ENCODE results near the gene MED13L. TPM values are rescaled to one million over a fixed set of nuclear protein-coding genes. Genes with fewer than 3 reads are reported as not detected.

Gene MED13L
- total and polyA plus RNA-seq, 2 experiments from 2014 or later: 11.7 to 88.7 TPM

DNA sequence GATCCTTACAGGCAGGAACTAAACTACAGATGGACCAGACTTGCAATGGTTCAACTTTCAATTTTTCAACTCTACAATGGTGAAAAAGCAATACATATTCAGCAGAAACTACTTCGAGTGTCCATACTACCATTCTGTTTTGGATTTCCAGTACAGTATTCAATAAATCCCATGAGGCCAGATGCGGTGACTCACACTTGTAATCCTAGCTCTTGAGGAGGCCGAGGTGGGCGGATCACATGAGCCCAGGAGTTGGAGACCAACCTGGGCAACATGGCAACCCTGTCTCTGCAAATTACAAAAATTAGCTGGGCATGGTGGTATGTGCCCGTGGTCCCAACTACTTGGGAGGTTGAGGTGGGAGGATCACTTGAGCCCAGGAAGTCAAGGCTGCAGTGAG is 336.1 kb downstream of the MED13L start:
- no peak overlapping the region for H3K4me2 ChIP-seq (ENCODE audit: unreplicated experiment)
- H3K36me3 ChIP-seq (ENCODE audit: low read depth): no peaks in the 10 kb centered on the region
- H3K9me2 ChIP-seq (ENCODE audit: insufficient read depth): no peaks in the 10 kb centered on the region
- H3K9ac ChIP-seq: no peak overlapping the region
- WGBS, 2 experiments (ENCODE audit: low coverage in 1 of 2, low lambda C conversion rate in 2 of 2, missing lambda C conversion rate in 2 of 2): 78 to 81% methylated on average over 5 of the region's 5 CpGs
- H3F3A ChIP-seq (ENCODE audit: insufficient read depth): no peaks in the 10 kb centered on the region
- H3K9me3 ChIP-seq (ENCODE audit: low read depth): peaks cover 5% of the 10 kb centered on the region
- no peaks in the 10 kb centered on the region for H3K79me2 ChIP-seq (ENCODE audit: insufficient read depth)
- H3K27me3 ChIP-seq (replicated peaks; ENCODE audit: insufficient read depth): no peaks in the 10 kb centered on the region
- no peak for TF ChIP-seq EZH2 (IDR thresholded peaks at IDR 0.05; ENCODE audit: insufficient read depth, poor library complexity, severe bottlenecking)
- TF ChIP-seq EZH2phosphoT487 (IDR thresholded peaks at IDR 0.05; ENCODE audit: insufficient read depth, low read depth): no peak
- in situ Hi-C loops (cut with MboI): no loop called here
- no peaks in the 10 kb centered on the region for H4K20me1 ChIP-seq (ENCODE audit: insufficient read depth)
- H3K4me3 ChIP-seq: no peak overlapping the region
- no peak overlapping the region for H2AFZ ChIP-seq
- peak; percentile 50 for DNase-seq
- no peak overlapping the region for H3K27ac ChIP-seq
- H3K4me1 ChIP-seq (ENCODE audit: insufficient read depth): peaks cover 3% of the 10 kb centered on the region; the same call in 1 of the 2 replicates

DNA sequence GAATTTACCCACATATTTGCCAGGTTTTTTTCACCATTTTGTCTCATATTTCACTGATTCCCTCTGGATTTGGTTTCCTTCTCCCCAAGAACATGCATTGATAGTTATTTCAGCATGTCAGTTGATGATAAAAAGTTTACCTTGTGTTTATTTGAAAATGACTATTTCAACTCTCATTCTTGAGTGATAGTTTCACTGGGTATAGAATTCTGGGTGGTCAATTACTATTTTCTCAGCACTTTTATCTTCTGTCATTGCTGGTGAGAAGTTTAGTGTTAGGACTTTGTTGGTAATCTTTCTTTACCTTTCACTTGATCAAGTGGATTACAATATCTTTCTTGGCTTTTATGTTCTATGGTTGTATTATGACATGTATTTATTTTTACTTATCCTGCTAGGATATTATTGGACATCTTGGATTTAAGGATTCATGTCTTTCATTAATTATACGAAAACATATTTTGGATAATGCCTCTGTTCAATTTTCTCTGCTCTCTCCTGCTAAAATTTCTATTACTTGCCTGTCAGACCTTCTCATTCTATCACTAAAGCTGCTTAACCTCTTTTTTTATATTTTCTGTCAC is 338.6 kb downstream of the MED13L start:
- H3F3A ChIP-seq (ENCODE audit: insufficient read depth): no peaks in the 10 kb centered on the region
- no peak for DNase-seq
- no peak for TF ChIP-seq EZH2phosphoT487 (IDR thresholded peaks at IDR 0.05; ENCODE audit: insufficient read depth, low read depth)
- no peak for TF ChIP-seq EZH2 (IDR thresholded peaks at IDR 0.05; ENCODE audit: insufficient read depth, poor library complexity, severe bottlenecking)
- H3K9me3 ChIP-seq (ENCODE audit: low read depth): peaks cover 5% of the 10 kb centered on the region
- H3K9me2 ChIP-seq (ENCODE audit: insufficient read depth): no peaks in the 10 kb centered on the region
- H3K4me3 ChIP-seq: no peak overlapping the region
- H3K4me1 ChIP-seq (ENCODE audit: insufficient read depth): peaks cover 3% of the 10 kb centered on the region; the same call in 1 of the 2 replicates
- H3K27ac ChIP-seq: no peak overlapping the region
- WGBS, 2 experiments (ENCODE audit: low coverage in 1 of 2, low lambda C conversion rate in 2 of 2, missing lambda C conversion rate in 2 of 2): 64 to 73% methylated on average over 1 of the region's 1 CpG
- no peaks in the 10 kb centered on the region for H3K27me3 ChIP-seq (replicated peaks; ENCODE audit: insufficient read depth)
- in situ Hi-C loops (cut with MboI): no loop called here
- H2AFZ ChIP-seq: no peak overlapping the region
- no peaks in the 10 kb centered on the region for H3K36me3 ChIP-seq (ENCODE audit: low read depth)
- H4K20me1 ChIP-seq (ENCODE audit: insufficient read depth): no peaks in the 10 kb centered on the region
- no peak overlapping the region for H3K9ac ChIP-seq
- H3K4me2 ChIP-seq (ENCODE audit: unreplicated experiment): no peak overlapping the region
- H3K79me2 ChIP-seq (ENCODE audit: insufficient read depth): no peaks in the 10 kb centered on the region

DNA sequence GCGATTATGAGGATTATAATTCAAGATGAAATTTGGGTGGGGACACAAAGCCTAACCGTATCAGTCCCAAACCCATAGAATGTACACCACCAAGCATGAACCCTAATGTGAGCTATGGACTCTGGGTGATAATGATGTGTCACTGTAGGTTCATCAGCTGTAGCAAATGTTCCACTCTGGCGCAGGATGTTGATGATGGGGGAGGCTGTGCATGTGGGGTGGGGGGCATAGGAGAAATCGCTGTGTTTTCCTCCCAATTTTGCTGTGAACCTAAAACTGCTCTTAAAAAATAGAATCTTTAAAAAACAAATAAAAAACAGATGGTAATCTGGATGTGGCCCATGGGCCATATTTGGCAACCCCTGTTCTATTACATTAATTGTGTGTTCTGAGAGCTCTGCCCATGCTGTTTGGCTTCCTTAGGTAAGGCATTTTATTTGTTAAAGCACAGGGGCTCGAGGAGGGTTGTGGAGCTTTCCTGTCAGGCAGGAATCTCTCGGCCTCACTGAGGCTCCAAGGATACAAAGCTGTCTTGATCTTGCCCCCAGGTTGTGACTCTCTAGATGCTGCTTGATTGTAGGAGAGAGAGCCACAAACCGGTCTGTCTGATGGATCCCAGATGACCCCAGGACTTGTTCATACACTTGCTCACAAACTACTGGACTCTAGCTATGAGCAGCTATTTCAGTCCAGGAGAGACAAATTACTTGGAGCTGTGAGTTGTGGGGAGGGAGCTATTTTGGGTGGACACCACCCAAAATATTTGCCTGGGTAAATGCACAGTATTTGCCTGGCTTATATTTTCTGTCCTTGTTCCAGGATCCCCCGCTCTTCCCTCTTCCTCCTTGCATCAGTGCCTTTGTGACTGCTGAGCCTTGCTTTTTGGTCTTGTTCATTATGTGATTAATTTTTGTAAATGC is 340.2 kb downstream of the MED13L start:
- Histone ChIP-seq H3K36me3 (ENCODE audit: low read depth) (no peaks in the 10 kb centered on the region), H2AFZ (no peak overlapping the region), H3K4me3 (no peak overlapping the region), H4K20me1 (ENCODE audit: insufficient read depth) (no peaks in the 10 kb centered on the region), H3K79me2 (ENCODE audit: insufficient read depth) (no peaks in the 10 kb centered on the region), H3K9ac (no peak overlapping the region), H3K27ac (no peak overlapping the region), H3K9me2 (ENCODE audit: insufficient read depth) (no peaks in the 10 kb centered on the region), H3K4me1 (ENCODE audit: insufficient read depth) (peaks cover 3% of the 10 kb centered on the region; the same call in 1 of the 2 replicates), H3K27me3 (replicated peaks; ENCODE audit: insufficient read depth) (no peaks in the 10 kb centered on the region), H3K9me3 (ENCODE audit: low read depth) (peaks cover 5% of the 10 kb centered on the region), H3K4me2 (ENCODE audit: unreplicated experiment) (no peak overlapping the region), H3F3A (ENCODE audit: insufficient read depth) (no peaks in the 10 kb centered on the region)
- in situ Hi-C loops (cut with MboI): no loop called here
- no peak for DNase-seq
- WGBS, 2 experiments (ENCODE audit: low coverage in 1 of 2, low lambda C conversion rate in 2 of 2, missing lambda C conversion rate in 2 of 2): 32 to 37% methylated on average over 8 of the region's 8 CpGs
- TF ChIP-seq EZH2 (IDR thresholded peaks at IDR 0.05; ENCODE audit: insufficient read depth, poor library complexity, severe bottlenecking) (no peak), EZH2phosphoT487 (IDR thresholded peaks at IDR 0.05; ENCODE audit: insufficient read depth, low read depth) (no peak)

DNA sequence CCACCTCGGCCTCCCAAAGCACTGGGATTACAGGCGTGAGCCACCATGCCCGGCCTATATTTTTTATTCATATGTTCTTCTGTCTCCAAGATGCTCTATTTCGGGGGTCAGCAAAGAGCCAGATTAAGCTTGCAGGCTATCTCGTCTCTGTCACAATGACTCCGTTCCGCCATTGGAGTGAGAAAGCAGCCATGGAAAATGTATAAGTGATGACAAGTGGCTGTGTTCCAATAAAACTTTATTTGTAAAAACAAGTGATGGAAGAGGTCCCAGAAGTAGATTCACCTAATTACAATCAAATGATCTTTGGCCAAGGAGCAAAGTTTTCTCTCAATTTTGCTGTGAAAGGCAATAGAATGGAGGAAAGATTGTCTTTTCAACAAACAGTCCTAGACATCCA is 342.6 kb downstream of the MED13L start:
- H3K36me3 ChIP-seq (ENCODE audit: low read depth): no peaks in the 10 kb centered on the region
- 93 to 94% methylated on average over 7 of the region's 7 CpGs for WGBS, 2 experiments (ENCODE audit: low coverage in 1 of 2, low lambda C conversion rate in 2 of 2, missing lambda C conversion rate in 2 of 2)
- no peak overlapping the region for H3K4me2 ChIP-seq (ENCODE audit: unreplicated experiment)
- no peak overlapping the region for H2AFZ ChIP-seq
- no peak for DNase-seq
- H3K9me2 ChIP-seq (ENCODE audit: insufficient read depth): no peaks in the 10 kb centered on the region
- no peaks in the 10 kb centered on the region for H4K20me1 ChIP-seq (ENCODE audit: insufficient read depth)
- H3K27me3 ChIP-seq (replicated peaks; ENCODE audit: insufficient read depth): no peaks in the 10 kb centered on the region
- H3F3A ChIP-seq (ENCODE audit: insufficient read depth): no peaks in the 10 kb centered on the region
- H3K27ac ChIP-seq: no peak overlapping the region
- in situ Hi-C loops (cut with MboI): no loop called here
- no peaks in the 10 kb centered on the region for H3K4me1 ChIP-seq (ENCODE audit: insufficient read depth)
- TF ChIP-seq EZH2 (IDR thresholded peaks at IDR 0.05; ENCODE audit: insufficient read depth, poor library complexity, severe bottlenecking) (no peak), EZH2phosphoT487 (IDR thresholded peaks at IDR 0.05; ENCODE audit: insufficient read depth, low read depth) (no peak)
- H3K4me3 ChIP-seq: no peak overlapping the region
- H3K9me3 ChIP-seq (ENCODE audit: low read depth): peaks cover 5% of the 10 kb centered on the region
- H3K9ac ChIP-seq: no peak overlapping the region
- no peaks in the 10 kb centered on the region for H3K79me2 ChIP-seq (ENCODE audit: insufficient read depth)
